WTC11 (cell line): ENCODE data around the gene LCE1E. TPM values are rescaled to one million over a fixed set of nuclear protein-coding genes. Genes with fewer than 3 reads are reported as not detected.

Source experiments
- ATAC-seq: fragments of 200-7000 bp; cut with Tn5 transposase; 2 replicates; pipeline ENCODE4 v1.10.0; 2021; ENCODE audit warnings: mild to moderate bottlenecking, moderate library complexity
- CTCF ChIA-PET: fragments of 300-600 bp; sonication (Branson Sonifier 250); formaldehyde crosslinking; loops from one replicate; lab custom pipeline; 2021; ENCODE audit warnings: antibody characterized with exemption; lab: Charles Lee
- POLR2A ChIA-PET: fragments of 350-600 bp; sonication (Branson Sonifier 250); formaldehyde crosslinking; loops from one replicate; lab custom pipeline; 2021; ENCODE audit warnings: antibody characterized with exemption; lab: Charles Lee
- DNase-seq: peaks from one replicate; pipeline ENCODE4 v3.0.0; 2021; ENCODE audit warnings: low spot score
- H3K27ac Mint-ChIP-seq: 2 replicates; pipeline ENCODE4 v1.8.0; 2021; ENCODE audit warnings: mixed read lengths
- H3K27me3 Mint-ChIP-seq: 2 replicates; pipeline ENCODE4 v1.8.0; 2021; ENCODE audit warnings: low read depth, mild to moderate bottlenecking, moderate library complexity, mixed read lengths
- H3K36me3 Mint-ChIP-seq: 2 replicates; pipeline ENCODE4 v1.8.0; 2021; ENCODE audit warnings: mixed read lengths
- H3K4me1 Mint-ChIP-seq: 2 replicates; pipeline ENCODE4 v1.8.0; 2022; ENCODE audit warnings: mixed read lengths
- H3K4me3 Mint-ChIP-seq: 2 replicates; pipeline ENCODE4 v1.8.0; 2021; ENCODE audit warnings: mild to moderate bottlenecking, moderate library complexity, mixed read lengths
- H3K9me3 Mint-ChIP-seq: 2 replicates; pipeline ENCODE4 v1.8.0; 2021; ENCODE audit warnings: mixed read lengths
- ATF1 ChIP-seq: sonication (generic); formaldehyde crosslinking; IDR thresholded peaks from 2 replicates; pipeline ENCODE4 v1.8.1; 2023; ENCODE audit warnings: mild to moderate bottlenecking, moderate library complexity, missing genetic modification reagents
- CDX4 ChIP-seq: fragments of 250-450 bp; sonication (Bioruptor Pico); IDR thresholded peaks from 2 replicates; pipeline ENCODE4 v1.9.0; 2021; ENCODE audit warnings: moderate library complexity, mild to moderate bottlenecking, inconsistent platforms, borderline replicate concordance
- CREM ChIP-seq: sonication (generic); formaldehyde crosslinking; IDR thresholded peaks from 2 replicates; pipeline ENCODE4 v1.8.1; 2022; ENCODE audit warnings: mild to moderate bottlenecking, missing genetic modification reagents, moderate library complexity
- E2F1 ChIP-seq: sonication (generic); formaldehyde crosslinking; IDR thresholded peaks from 2 replicates; pipeline ENCODE4 v1.8.0; 2022; ENCODE audit warnings: mild to moderate bottlenecking, missing genetic modification reagents
- FOXJ3 ChIP-seq: sonication (generic); formaldehyde crosslinking; IDR thresholded peaks from 2 replicates; pipeline ENCODE4 v1.9.0; 2021; ENCODE audit warnings: missing genetic modification reagents, mild to moderate bottlenecking, borderline replicate concordance
- GRHL2 ChIP-seq: fragments of 250-450 bp; sonication (Bioruptor Pico); IDR thresholded peaks from 2 replicates; pipeline ENCODE4 v1.8.0; 2022; ENCODE audit warnings: mild to moderate bottlenecking, moderate library complexity; ENCODE audit not compliant: insufficient replicate concordance, severe bottlenecking
- IRF2 ChIP-seq: sonication (generic); formaldehyde crosslinking; IDR thresholded peaks from 2 replicates; pipeline ENCODE4 v1.8.0; 2022; ENCODE audit warnings: low read depth, missing genetic modification reagents, borderline replicate concordance
- JAZF1 ChIP-seq: fragments of 250-450 bp; sonication (Bioruptor Pico); IDR thresholded peaks from 2 replicates; pipeline ENCODE4 v1.9.0; 2021; ENCODE audit warnings: moderate library complexity, mild to moderate bottlenecking, inconsistent platforms
- JUN ChIP-seq: sonication (generic); formaldehyde crosslinking; IDR thresholded peaks from 2 replicates; pipeline ENCODE4 v1.8.0; 2023; ENCODE audit warnings: mild to moderate bottlenecking, missing genetic modification reagents
- MYBL2 ChIP-seq: sonication (generic); formaldehyde crosslinking; IDR thresholded peaks from 2 replicates; pipeline ENCODE4 v1.8.1; 2023; ENCODE audit warnings: mild to moderate bottlenecking, moderate library complexity, missing genetic modification reagents
- NR1H2 ChIP-seq: sonication (generic); formaldehyde crosslinking; IDR thresholded peaks from 2 replicates; pipeline ENCODE4 v1.9.0; 2021; ENCODE audit warnings: mild to moderate bottlenecking, moderate library complexity, missing genetic modification reagents
- OVOL2 ChIP-seq: fragments of 250-450 bp; sonication (Bioruptor Pico); IDR thresholded peaks from 2 replicates; pipeline ENCODE4 v1.9.0; 2021; ENCODE audit warnings: mild to moderate bottlenecking, borderline replicate concordance
- RELA ChIP-seq: sonication (generic); formaldehyde crosslinking; IDR thresholded peaks from 2 replicates; pipeline ENCODE4 v1.8.1; 2022; ENCODE audit warnings: missing genetic modification reagents, mild to moderate bottlenecking, borderline replicate concordance
- SOX15 ChIP-seq: fragments of 250-450 bp; sonication (Bioruptor Pico); IDR thresholded peaks from 2 replicates; pipeline ENCODE4 v1.9.0; 2021; ENCODE audit warnings: mild to moderate bottlenecking
- TCF7 ChIP-seq: sonication (generic); formaldehyde crosslinking; IDR thresholded peaks from 2 replicates; pipeline ENCODE4 v1.8.0; 2022; ENCODE audit warnings: mild to moderate bottlenecking, low read depth, missing genetic modification reagents, moderate library complexity
- ZBTB21 ChIP-seq: sonication (generic); formaldehyde crosslinking; IDR thresholded peaks from 2 replicates; pipeline ENCODE4 v1.8.1; 2023; ENCODE audit warnings: mild to moderate bottlenecking, missing genetic modification reagents, borderline replicate concordance
- ZMAT4 ChIP-seq: fragments of 250-450 bp; sonication (Bioruptor Pico); IDR thresholded peaks from 2 replicates; pipeline ENCODE4 v1.9.0; 2021; ENCODE audit warnings: mild to moderate bottlenecking
- ZNF138 ChIP-seq: sonication (generic); formaldehyde crosslinking; conservative IDR thresholded peaks from 2 replicates; pipeline ENCODE4 v1.8.1; 2022; ENCODE audit warnings: mild to moderate bottlenecking, moderate library complexity, missing genetic modification reagents
- ZNF232 ChIP-seq: sonication (generic); formaldehyde crosslinking; IDR thresholded peaks from 2 replicates; pipeline ENCODE4 v1.8.0; 2022; ENCODE audit warnings: mild to moderate bottlenecking, missing genetic modification reagents
- ZNF423 ChIP-seq: fragments of 250-450 bp; sonication (Bioruptor Pico); IDR thresholded peaks from 2 replicates; pipeline ENCODE4 v2.1.2; 2022; ENCODE audit warnings: mild to moderate bottlenecking, moderate library complexity
- ZNF532 ChIP-seq: fragments of 250-450 bp; sonication (Bioruptor Pico); IDR thresholded peaks from 2 replicates; pipeline ENCODE4 v1.9.0; 2021; ENCODE audit warnings: mild to moderate bottlenecking, borderline replicate concordance
- ZNF671 ChIP-seq: fragments of 250-450 bp; sonication (Bioruptor Pico); IDR thresholded peaks from 2 replicates; pipeline ENCODE4 v1.8.0; 2021; ENCODE audit warnings: mild to moderate bottlenecking
- total RNA-seq: library from RNA; stranded (reverse); gene quantifications from 3 replicates; pipeline ENCODE4 v1.2.3, GENCODE V29; 2021
- TF ChIP-seq, protein P1 (sequence below): sonication (generic); formaldehyde crosslinking; IDR thresholded peaks from 2 replicates; pipeline ENCODE4 v1.8.1; 2023; ENCODE audit warnings: mild to moderate bottlenecking, missing genetic modification reagents
- TF ChIP-seq, protein P2 (sequence below): sonication (generic); formaldehyde crosslinking; conservative IDR thresholded peaks from 2 replicates; pipeline ENCODE4 v1.8.1; 2022; ENCODE audit warnings: mild to moderate bottlenecking, missing genetic modification reagents

LCE1E gene
- total RNA-seq, 1 experiment from 2014 or later: not detected

DNA sequence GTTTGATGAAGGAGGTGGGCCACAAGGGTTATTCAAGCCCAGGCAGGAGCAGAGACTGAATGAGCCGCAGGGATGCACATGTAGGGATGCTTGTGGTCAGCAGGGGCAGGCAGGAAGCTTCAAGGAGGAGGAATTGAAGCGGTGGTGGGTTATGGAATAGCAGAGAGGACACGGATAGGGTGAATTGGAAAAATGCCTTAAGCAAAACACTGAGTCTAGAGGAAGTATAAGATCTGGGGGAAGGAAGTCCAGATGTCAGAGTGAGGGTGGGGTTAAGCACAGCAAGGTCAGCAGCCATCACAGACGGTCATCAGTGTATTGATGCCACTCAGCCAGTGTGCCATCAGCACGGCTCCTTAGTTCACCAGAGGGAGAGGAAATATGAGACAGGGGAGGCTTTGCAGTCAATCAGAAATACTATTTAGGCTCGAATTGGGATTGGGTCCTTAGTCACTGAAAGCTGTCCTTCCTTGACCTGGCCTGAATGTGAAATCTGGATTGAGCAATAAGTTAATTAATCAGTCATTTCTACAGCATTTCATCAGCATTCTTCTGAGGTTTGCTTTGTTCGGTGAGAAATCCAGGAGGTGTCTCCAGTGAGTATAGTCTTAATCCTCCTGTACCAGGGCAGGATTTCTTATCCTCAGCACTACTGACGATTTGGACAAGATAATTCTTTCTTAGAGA lies 17.1 kb upstream of the LCE1E start:
- H3K4me3 Mint-ChIP-seq: no peak overlapping the region
- H3K27ac Mint-ChIP-seq: no peak overlapping the region
- ATAC-seq: no peak
- CTCF ChIA-PET: no interaction called here
- peaks cover 6% of the 10 kb centered on the region; the same call in 1 of the 2 replicates for H3K27me3 Mint-ChIP-seq
- POLR2A ChIA-PET: no interaction called here
- peaks cover 68% of the 10 kb centered on the region for H3K36me3 Mint-ChIP-seq
- H3K9me3 Mint-ChIP-seq: peaks cover 85% of the 10 kb centered on the region
- TF ChIP-seq CDX4 (CRISPR knock-in tag): no peak
- TF ChIP-seq FOXJ3 (CRISPR knock-in tag): no peak
- no peak for TF ChIP-seq ZNF532 (CRISPR knock-in tag)
- TF ChIP-seq ZBTB21 (CRISPR knock-in tag): no peak
- TF ChIP-seq ZNF138 (CRISPR knock-in tag): no peak
- no peak for TF ChIP-seq IRF2 (CRISPR knock-in tag)
- TF ChIP-seq TCF7 (CRISPR knock-in tag): no peak
- TF ChIP-seq, protein P1, sequence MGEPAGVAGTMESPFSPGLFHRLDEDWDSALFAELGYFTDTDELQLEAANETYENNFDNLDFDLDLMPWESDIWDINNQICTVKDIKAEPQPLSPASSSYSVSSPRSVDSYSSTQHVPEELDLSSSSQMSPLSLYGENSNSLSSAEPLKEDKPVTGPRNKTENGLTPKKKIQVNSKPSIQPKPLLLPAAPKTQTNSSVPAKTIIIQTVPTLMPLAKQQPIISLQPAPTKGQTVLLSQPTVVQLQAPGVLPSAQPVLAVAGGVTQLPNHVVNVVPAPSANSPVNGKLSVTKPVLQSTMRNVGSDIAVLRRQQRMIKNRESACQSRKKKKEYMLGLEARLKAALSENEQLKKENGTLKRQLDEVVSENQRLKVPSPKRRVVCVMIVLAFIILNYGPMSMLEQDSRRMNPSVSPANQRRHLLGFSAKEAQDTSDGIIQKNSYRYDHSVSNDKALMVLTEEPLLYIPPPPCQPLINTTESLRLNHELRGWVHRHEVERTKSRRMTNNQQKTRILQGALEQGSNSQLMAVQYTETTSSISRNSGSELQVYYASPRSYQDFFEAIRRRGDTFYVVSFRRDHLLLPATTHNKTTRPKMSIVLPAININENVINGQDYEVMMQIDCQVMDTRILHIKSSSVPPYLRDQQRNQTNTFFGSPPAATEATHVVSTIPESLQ (CRISPR knock-in tag): no peak
- TF ChIP-seq, all 79 proteins: peak for 0
- no peak for DNase-seq
- no peaks in the 10 kb centered on the region for H3K4me1 Mint-ChIP-seq

GRCh38 chr1:152770411-152770810 lies 15.6 kb upstream of the LCE1E start:
- H3K27me3 Mint-ChIP-seq: peaks cover 6% of the 10 kb centered on the region
- peaks cover 76% of the 10 kb centered on the region for H3K36me3 Mint-ChIP-seq
- ATAC-seq (no peak), DNase-seq (no peak)
- CTCF ChIA-PET: no interaction called here
- H3K4me1 Mint-ChIP-seq: no peaks in the 10 kb centered on the region
- H3K9me3 Mint-ChIP-seq: peaks cover 89% of the 10 kb centered on the region
- no peak overlapping the region for H3K27ac Mint-ChIP-seq
- POLR2A ChIA-PET: no interaction called here
- H3K4me3 Mint-ChIP-seq: no peak overlapping the region
- TF ChIP-seq GRHL2 (CRISPR knock-in tag): no peak
- no peak for TF ChIP-seq JUN (CRISPR knock-in tag)
- no peak for TF ChIP-seq MYBL2
- TF ChIP-seq, protein P2, sequence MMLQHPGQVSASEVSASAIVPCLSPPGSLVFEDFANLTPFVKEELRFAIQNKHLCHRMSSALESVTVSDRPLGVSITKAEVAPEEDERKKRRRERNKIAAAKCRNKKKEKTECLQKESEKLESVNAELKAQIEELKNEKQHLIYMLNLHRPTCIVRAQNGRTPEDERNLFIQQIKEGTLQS (CRISPR knock-in tag): no peak
- TF ChIP-seq ZNF671 (CRISPR knock-in tag): no peak
- no peak for TF ChIP-seq ATF1 (CRISPR knock-in tag)
- TF ChIP-seq CREM: no peak
- TF ChIP-seq OVOL2: no peak
- no peak for TF ChIP-seq SOX15
- TF ChIP-seq ZNF423 (CRISPR knock-in tag): no peak
- no peak for TF ChIP-seq CDX4 (CRISPR knock-in tag)
- TF ChIP-seq NR1H2: no peak
- no peak for TF ChIP-seq ZNF138 (CRISPR knock-in tag)
- no peak for TF ChIP-seq JAZF1 (CRISPR knock-in tag)
- no peak for TF ChIP-seq E2F1 (CRISPR knock-in tag)
- TF ChIP-seq ZMAT4 (CRISPR knock-in tag): no peak
- TF ChIP-seq RELA (CRISPR knock-in tag): no peak
- TF ChIP-seq ZNF232 (CRISPR knock-in tag): no peak
